SJSA1 (cell line): ENCODE measurements around the gene TXNL1. TPM values are rescaled to one million over a fixed set of nuclear protein-coding genes. Genes with fewer than 3 reads are reported as not detected.
"Not testable (repeated sequence)": the region's sequence is repeated elsewhere in the genome, so short reads cannot be mapped to it uniquely, and the experiment has no call there.

Experiments
- DNase-seq, 2 experiments: peaks; one replicate each; pipeline ENCODE4 v3.0.0-alpha.2; 2015 to 2020; ENCODE audit warnings: low spot score in 2 of 2, low read depth in 1 of 2
- H3K27ac ChIP-seq: fragments of 250-450 bp; sonication (Bioruptor Pico); 2 replicates; pipeline ENCODE4 v1.5.1; 2020; ENCODE audit warnings: mild to moderate bottlenecking, moderate library complexity
- H3K27me3 ChIP-seq: fragments of 250-450 bp; sonication (Bioruptor Pico); replicated peaks from 2 replicates; pipeline ENCODE4 v1.5.1; 2020; ENCODE audit warnings: mild to moderate bottlenecking, moderate library complexity
- H3K36me3 ChIP-seq: fragments of 250-450 bp; sonication (Bioruptor Pico); 2 replicates; pipeline ENCODE4 v1.5.1; 2020; ENCODE audit warnings: mild to moderate bottlenecking
- H3K4me1 ChIP-seq: fragments of 250-450 bp; sonication (Bioruptor Pico); replicated peaks from 2 replicates; pipeline ENCODE4 v1.6.1; 2021; ENCODE audit warnings: mild to moderate bottlenecking
- H3K4me3 ChIP-seq: fragments of 250-450 bp; sonication (Bioruptor Pico); 2 replicates; pipeline ENCODE4 v1.5.1; 2020; ENCODE audit warnings: mild to moderate bottlenecking
- H3K9me3 ChIP-seq: fragments of 250-450 bp; sonication (Bioruptor Pico); replicated peaks from 2 replicates; pipeline ENCODE4 v1.5.1; 2020; ENCODE audit warnings: mild to moderate bottlenecking
- total RNA-seq: library from RNA; depleted of rRNA; stranded (reverse); fragments of >200 nt; shearing (Covaris generic); gene quantifications from 2 replicates; pipeline ENCODE4 v1.2.3, GENCODE V29; 2014

Gene TXNL1
- total RNA-seq, 1 experiment from 2014 or later = 78.6 TPM

GRCh38 chr18:56654280-56654679 is 15.9 kb upstream of the TXNL1 start:
- not testable (repeated sequence) for H3K27ac ChIP-seq, DNase-seq, H3K4me3 ChIP-seq, H3K9me3 ChIP-seq, H3K27me3 ChIP-seq, H3K36me3 ChIP-seq, H3K4me1 ChIP-seq

GRCh38 chr18:56652802-56653201 is 14.4 kb upstream of the TXNL1 start:
- H3K9me3 ChIP-seq = no peaks in the 10 kb centered on the region
- peaks cover 9% of the 10 kb centered on the region for H3K4me1 ChIP-seq
- no peak for DNase-seq
- no peaks in the 10 kb centered on the region for H3K27me3 ChIP-seq
- no peak overlapping the region for H3K4me3 ChIP-seq
- no peak overlapping the region for H3K27ac ChIP-seq
- peaks cover 3% of the 10 kb centered on the region; the same call in 1 of the 2 replicates for H3K36me3 ChIP-seq

GRCh38 chr18:56651771-56652092 is 13.3 kb upstream of the TXNL1 start:
- no peak for DNase-seq
- Histone ChIP-seq H3K9me3 (no peaks in the 10 kb centered on the region), H3K36me3 (no peaks in the 10 kb centered on the region), H3K4me1 (peaks cover 9% of the 10 kb centered on the region), H3K27ac (no peak overlapping the region), H3K27me3 (no peaks in the 10 kb centered on the region), H3K4me3 (peak overlapping the region; percentile 64)

GRCh38 chr18:56650944-56651770 is 12.8 kb upstream of the TXNL1 start, which contains the start of gene WDR7:
Gene WDR7 (plus strand): TSS chr18:56651359. CDS start chr18:56672516, 21,157 bp downstream.
- peak; percentile 91 to 97 for DNase-seq
- no peaks in the 10 kb centered on the region for H3K27me3 ChIP-seq
- no peaks in the 10 kb centered on the region for H3K9me3 ChIP-seq
- H3K4me1 ChIP-seq = peaks cover 9% of the 10 kb centered on the region
- peak within 1 kb of the TSS; percentile 64 for H3K4me3 ChIP-seq
- no peaks in the 10 kb centered on the region for H3K36me3 ChIP-seq
- H3K27ac ChIP-seq = peak within 1 kb of the TSS; percentile 25; the same call in 1 of the 2 replicates

- Histone ChIP-seq H3K4me1 (peaks cover 9% of the 10 kb centered on the region), H3K27me3 (no peaks in the 10 kb centered on the region), H3K27ac (no peak overlapping the region), H3K9me3 (no peaks in the 10 kb centered on the region), H3K36me3 (no peaks in the 10 kb centered on the region), H3K4me3 (no peak overlapping the region)
- DNase-seq = no peak
These were observed 11.6 kb upstream of the TXNL1 start for GRCh38 chr18:56649996-56650395.

- H3K27ac ChIP-seq = no peak overlapping the region
- no peaks in the 10 kb centered on the region for H3K36me3 ChIP-seq
- H3K27me3 ChIP-seq = no peaks in the 10 kb centered on the region
- H3K4me1 ChIP-seq = peaks cover 9% of the 10 kb centered on the region
- DNase-seq = no peak
- no peak overlapping the region for H3K4me3 ChIP-seq
- H3K9me3 ChIP-seq = no peaks in the 10 kb centered on the region
These were observed 9.8 kb upstream of the TXNL1 start for GRCh38 chr18:56647951-56648893.

GRCh38 chr18:56647071-56647470 is 8.7 kb upstream of the TXNL1 start:
- no peak overlapping the region for H3K27ac ChIP-seq
- H3K9me3 ChIP-seq = no peaks in the 10 kb centered on the region
- H3K27me3 ChIP-seq = no peaks in the 10 kb centered on the region
- peaks cover 10% of the 10 kb centered on the region for H3K4me1 ChIP-seq
- H3K4me3 ChIP-seq = no peak overlapping the region
- DNase-seq = no peak
- no peaks in the 10 kb centered on the region for H3K36me3 ChIP-seq

GRCh38 chr18:56645415-56646016 is 7.1 kb upstream of the TXNL1 start:
- Histone ChIP-seq H3K27ac (no peak overlapping the region), H3K27me3 (no peaks in the 10 kb centered on the region), H3K9me3 (no peaks in the 10 kb centered on the region), H3K4me3 (no peak overlapping the region), H3K4me1 (peaks cover 12% of the 10 kb centered on the region), H3K36me3 (no peaks in the 10 kb centered on the region)
- no peak for DNase-seq

- H3K27ac ChIP-seq = no peak overlapping the region
- H3K36me3 ChIP-seq = no peaks in the 10 kb centered on the region
- H3K27me3 ChIP-seq = no peaks in the 10 kb centered on the region
- peaks cover 2% of the 10 kb centered on the region; the same call in 1 of the 2 replicates for H3K9me3 ChIP-seq
- peaks cover 17% of the 10 kb centered on the region for H3K4me1 ChIP-seq
- DNase-seq = no peak
- no peak overlapping the region for H3K4me3 ChIP-seq
These were observed 5.0 kb upstream of the TXNL1 start for GRCh38 chr18:56643381-56643780.

GRCh38 chr18:56641714-56642337 is 3.4 kb upstream of the TXNL1 start:
- peak; percentile 40 to 48 for DNase-seq
- peak overlapping the region; percentile 42 for H3K27ac ChIP-seq
- peaks cover 10% of the 10 kb centered on the region for H3K36me3 ChIP-seq

GRCh38 chr18:56639571-56639970 is 1.2 kb upstream of the TXNL1 start:
- Histone ChIP-seq H3K4me1 (peaks cover 29% of the 10 kb centered on the region), H3K9me3 (peaks cover 2% of the 10 kb centered on the region; the same call in 1 of the 2 replicates), H3K27me3 (no peaks in the 10 kb centered on the region), H3K4me3 (no peak overlapping the region), H3K27ac (no peak overlapping the region), H3K36me3 (peaks cover 28% of the 10 kb centered on the region)
- DNase-seq = no peak

More at GRCh38 chr18:56641714-56642337, 3.4 kb upstream of the TXNL1 start:
- Histone ChIP-seq H3K27me3 (no peaks in the 10 kb centered on the region), H3K9me3 (peaks cover 2% of the 10 kb centered on the region; the same call in 1 of the 2 replicates), H3K4me1 (peaks cover 18% of the 10 kb centered on the region), H3K4me3 (no peak overlapping the region)

- Histone ChIP-seq H3K36me3 (peaks cover 34% of the 10 kb centered on the region), H3K27me3 (no peaks in the 10 kb centered on the region), H3K4me3 (peak overlapping the region; percentile 79), H3K27ac (peak overlapping the region; percentile 90), H3K4me1 (peaks cover 29% of the 10 kb centered on the region), H3K9me3 (peaks cover 2% of the 10 kb centered on the region; the same call in 1 of the 2 replicates)
- no peak for DNase-seq
These were observed 651 bp upstream of the TXNL1 start for GRCh38 chr18:56639104-56639381.

- Histone ChIP-seq H3K4me3 (peak overlapping the region; percentile 79), H3K27ac (peak overlapping the region; percentile 90), H3K27me3 (no peaks in the 10 kb centered on the region), H3K36me3 (peaks cover 38% of the 10 kb centered on the region), H3K4me1 (peaks cover 29% of the 10 kb centered on the region), H3K9me3 (peaks cover 2% of the 10 kb centered on the region; the same call in 1 of the 2 replicates)
- no peak for DNase-seq
These were observed 621 bp downstream of the TXNL1 start for GRCh38 chr18:56637711-56638231.
